Activated naive CD8-positive, alpha-beta T cell (primary cell): ENCODE measurements around the gene VSIG8.

Experiments used
- H3K27ac Mint-ChIP-seq: one replicate; pipeline ENCODE4 v1.8.0; 2021; ENCODE audit warnings: mixed read lengths
- H3K27me3 Mint-ChIP-seq: one replicate; pipeline ENCODE4 v1.8.0; 2021; ENCODE audit warnings: mixed read lengths
- H3K36me3 Mint-ChIP-seq: one replicate; pipeline ENCODE4 v1.8.0; 2021; ENCODE audit warnings: mixed read lengths
- H3K4me1 Mint-ChIP-seq: one replicate; pipeline ENCODE4 v1.8.0; 2021; ENCODE audit warnings: low read depth, mixed read lengths
- H3K4me3 Mint-ChIP-seq: one replicate; pipeline ENCODE4 v1.8.0; 2021; ENCODE audit warnings: mild to moderate bottlenecking, mixed read lengths
- H3K9me3 Mint-ChIP-seq: one replicate; pipeline ENCODE4 v1.8.0; 2021; ENCODE audit warnings: low read depth, mixed read lengths

Gene VSIG8

DNA sequence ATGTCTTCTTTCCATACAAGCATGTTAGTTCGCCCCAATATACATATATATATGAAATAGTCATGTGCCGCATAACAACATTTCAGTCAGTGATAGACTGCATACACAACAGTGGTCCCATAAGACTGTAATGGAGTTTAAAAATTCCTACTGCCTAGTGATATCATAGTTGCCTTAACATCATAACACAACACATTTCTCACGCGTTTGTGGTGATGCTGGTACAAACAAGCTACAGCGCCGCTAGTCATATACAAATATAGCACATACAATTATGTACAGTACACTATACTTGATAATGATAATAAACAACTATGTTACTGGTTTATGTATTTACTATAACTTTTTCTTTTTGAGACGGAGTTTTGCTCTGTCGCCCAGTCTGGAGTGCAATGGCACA lies 46.5 kb downstream of the VSIG8 start:
- Mint-ChIP-seq H3K9me3 (no peaks in the 10 kb centered on the region), H3K27me3 (no peaks in the 10 kb centered on the region), H3K4me3 (no peak overlapping the region), H3K4me1 (peaks cover 8% of the 10 kb centered on the region), H3K36me3 (no peaks in the 10 kb centered on the region), H3K27ac (no peak overlapping the region)

DNA sequence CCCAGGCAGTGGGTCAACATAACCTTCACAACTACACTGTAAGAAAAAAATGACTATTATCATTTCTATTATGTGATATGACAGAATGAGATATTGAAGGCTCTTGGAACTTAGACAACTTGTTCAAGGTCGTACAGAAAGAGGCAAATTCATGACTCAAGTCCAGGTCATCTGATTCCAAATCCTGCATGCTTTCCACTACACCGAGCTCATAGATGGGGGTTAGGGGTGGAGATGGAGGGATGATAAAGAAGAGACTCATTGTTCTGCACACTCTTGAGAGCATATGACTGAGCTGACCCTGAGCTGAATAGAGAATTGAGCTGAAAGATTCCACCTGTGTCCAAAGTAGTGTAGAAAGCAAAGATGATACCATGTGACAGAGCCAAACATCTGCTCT lies 57.5 kb downstream of the VSIG8 start:
- H3K4me1 Mint-ChIP-seq = peaks cover 12% of the 10 kb centered on the region
- H3K4me3 Mint-ChIP-seq = no peak overlapping the region
- H3K36me3 Mint-ChIP-seq = no peaks in the 10 kb centered on the region
- peaks cover 4% of the 10 kb centered on the region for H3K27me3 Mint-ChIP-seq
- H3K27ac Mint-ChIP-seq = no peak overlapping the region
- H3K9me3 Mint-ChIP-seq = no peaks in the 10 kb centered on the region
